SU-DHL-6 (cell line): ENCODE measurements around the gene IL36A.

Source experiments
- H2AFZ ChIP-seq: fragments of 200-600 bp; sonication (generic); 2 replicates; pipeline ENCODE4 v1.6.1; 2014; ENCODE audit warnings: low read depth, mild to moderate bottlenecking, moderate library complexity, mixed read lengths, antibody characterized with exemption, low read length; ENCODE audit not compliant: severe bottlenecking
- H3F3A ChIP-seq: fragments of 200-600 bp; shearing (Covaris generic); 2 replicates; pipeline ENCODE4 v1.6.0; 2016; ENCODE audit warnings: antibody characterized with exemption, mild to moderate bottlenecking; ENCODE audit not compliant: insufficient read depth
- H3K27ac ChIP-seq: fragments of 200-600 bp; sonication (generic); 2 replicates; pipeline ENCODE4 v1.5.1; 2016; ENCODE audit warnings: low read depth, mild to moderate bottlenecking, low read length, moderate library complexity, mixed read lengths
- H3K27me3 ChIP-seq: fragments of 200-600 bp; sonication (generic), shearing (Covaris generic); 2 replicates; pipeline ENCODE4 v1.6.0; 2014; ENCODE audit warnings: mild to moderate bottlenecking, low read length
- H3K36me3 ChIP-seq: fragments of 200-600 bp; sonication (generic); 2 replicates; pipeline ENCODE4 v1.6.1; 2014; ENCODE audit warnings: mild to moderate bottlenecking, low read length, mixed read lengths
- H3K4me2 ChIP-seq: fragments of 300-600, 200-600 bp; shearing (Covaris generic), sonication (generic); 2 replicates; pipeline ENCODE4 v1.6.0; 2014; ENCODE audit warnings: low read length, low read depth, mild to moderate bottlenecking; ENCODE audit not compliant: poor library complexity, severe bottlenecking
- H3K4me3 ChIP-seq: fragments of 200-600 bp; sonication (generic); 2 replicates; pipeline ENCODE4 v1.5.1; 2014; ENCODE audit warnings: antibody characterized with exemption, low read length, mild to moderate bottlenecking, mixed read lengths; ENCODE audit not compliant: insufficient read depth, poor library complexity, severe bottlenecking
- H3K79me2 ChIP-seq: fragments of 200-600 bp; sonication (generic); 2 replicates; pipeline ENCODE4 v1.6.1; 2014; ENCODE audit warnings: mild to moderate bottlenecking, low read length, moderate library complexity; ENCODE audit not compliant: insufficient read depth
- H3K9ac ChIP-seq: fragments of 200-600 bp; sonication (generic); 2 replicates; pipeline ENCODE4 v1.7.0; 2014; ENCODE audit warnings: mild to moderate bottlenecking, low read length
- H3K9me2 ChIP-seq: fragments of 200-600 bp; sonication (generic); replicated peaks from 2 replicates; pipeline ENCODE4 v1.6.1; 2014; ENCODE audit warnings: low read length; ENCODE audit not compliant: insufficient read depth
- H3K9me3 ChIP-seq: fragments of 200-600 bp; sonication (generic); 2 replicates; pipeline ENCODE4 v1.6.1; 2014; ENCODE audit warnings: low read length, mixed read lengths; ENCODE audit not compliant: insufficient read depth
- H4K20me1 ChIP-seq: fragments of 200-600 bp; sonication (generic); 2 replicates; pipeline ENCODE4 v1.6.1; 2014; ENCODE audit warnings: low read depth, mild to moderate bottlenecking, antibody characterized with exemption, low read length, moderate library complexity, mixed read lengths
- EZH2phosphoT487 ChIP-seq: fragments of 200-600 bp; sonication (generic), shearing (Covaris generic); conservative IDR thresholded peaks from 2 replicates; pipeline ENCODE4 v1.6.1; 2018; ENCODE audit warnings: mild to moderate bottlenecking, antibody characterized with exemption, low read length, moderate library complexity, mixed read lengths
- TF ChIP-seq, protein P1 (sequence below): fragments of 200-600 bp; sonication (generic); IDR thresholded peaks from one replicate; pipeline ENCODE4 v1.5.1; 2017; ENCODE audit warnings: antibody characterized with exemption, mild to moderate bottlenecking, low read length, moderate library complexity; ENCODE audit not compliant: insufficient read depth, poor library complexity, severe bottlenecking

Gene IL36A

DNA sequence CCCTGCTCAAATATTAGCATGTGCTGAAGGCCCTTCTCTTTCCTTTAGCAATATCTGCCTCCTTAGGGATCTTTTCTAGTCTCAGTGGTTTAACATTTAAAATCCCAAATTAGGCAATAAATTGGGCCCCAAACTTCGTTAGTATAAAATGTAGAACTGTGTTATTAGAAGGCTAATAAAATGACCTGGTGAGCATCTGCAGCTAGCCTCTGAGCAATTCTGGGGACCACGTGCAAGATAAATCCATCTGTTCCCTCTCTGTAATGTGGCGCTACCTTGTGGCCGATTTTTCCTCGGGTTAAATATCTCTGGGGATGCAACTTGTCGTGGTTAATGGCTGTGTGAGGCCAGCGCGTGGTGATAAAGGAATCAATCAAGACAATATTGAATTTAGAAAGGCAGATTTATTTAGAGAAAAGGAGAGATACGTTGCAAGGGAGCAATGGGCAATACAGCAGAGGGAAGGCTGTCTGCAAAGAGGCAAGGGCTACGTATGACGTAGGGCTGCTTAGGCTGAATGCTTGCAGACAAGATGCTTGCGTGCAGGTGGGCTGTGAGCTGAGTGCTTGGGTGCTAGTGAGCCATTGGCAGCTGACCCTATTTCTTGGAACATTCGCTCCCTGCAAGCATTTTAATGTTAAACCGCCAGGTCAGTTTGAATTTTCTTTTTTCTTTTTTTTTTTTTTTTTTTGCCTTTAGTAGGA, 46.0 kb upstream of the IL36A start:
- no peak for TF ChIP-seq EZH2phosphoT487
- TF ChIP-seq, protein P1, sequence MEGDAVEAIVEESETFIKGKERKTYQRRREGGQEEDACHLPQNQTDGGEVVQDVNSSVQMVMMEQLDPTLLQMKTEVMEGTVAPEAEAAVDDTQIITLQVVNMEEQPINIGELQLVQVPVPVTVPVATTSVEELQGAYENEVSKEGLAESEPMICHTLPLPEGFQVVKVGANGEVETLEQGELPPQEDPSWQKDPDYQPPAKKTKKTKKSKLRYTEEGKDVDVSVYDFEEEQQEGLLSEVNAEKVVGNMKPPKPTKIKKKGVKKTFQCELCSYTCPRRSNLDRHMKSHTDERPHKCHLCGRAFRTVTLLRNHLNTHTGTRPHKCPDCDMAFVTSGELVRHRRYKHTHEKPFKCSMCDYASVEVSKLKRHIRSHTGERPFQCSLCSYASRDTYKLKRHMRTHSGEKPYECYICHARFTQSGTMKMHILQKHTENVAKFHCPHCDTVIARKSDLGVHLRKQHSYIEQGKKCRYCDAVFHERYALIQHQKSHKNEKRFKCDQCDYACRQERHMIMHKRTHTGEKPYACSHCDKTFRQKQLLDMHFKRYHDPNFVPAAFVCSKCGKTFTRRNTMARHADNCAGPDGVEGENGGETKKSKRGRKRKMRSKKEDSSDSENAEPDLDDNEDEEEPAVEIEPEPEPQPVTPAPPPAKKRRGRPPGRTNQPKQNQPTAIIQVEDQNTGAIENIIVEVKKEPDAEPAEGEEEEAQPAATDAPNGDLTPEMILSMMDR, result no peak
- Histone ChIP-seq H3K9me2 (no peaks in the 10 kb centered on the region), H3K27me3 (no peaks in the 10 kb centered on the region), H3K27ac (no peak overlapping the region), H3K36me3 (no peaks in the 10 kb centered on the region), H3K9ac (no peak overlapping the region), H4K20me1 (no peaks in the 10 kb centered on the region), H3K4me3 (no peak overlapping the region), H2AFZ (no peak overlapping the region), H3K9me3 (no peaks in the 10 kb centered on the region), H3F3A (no peaks in the 10 kb centered on the region), H3K4me2 (no peak overlapping the region), H3K79me2 (no peaks in the 10 kb centered on the region)

DNA sequence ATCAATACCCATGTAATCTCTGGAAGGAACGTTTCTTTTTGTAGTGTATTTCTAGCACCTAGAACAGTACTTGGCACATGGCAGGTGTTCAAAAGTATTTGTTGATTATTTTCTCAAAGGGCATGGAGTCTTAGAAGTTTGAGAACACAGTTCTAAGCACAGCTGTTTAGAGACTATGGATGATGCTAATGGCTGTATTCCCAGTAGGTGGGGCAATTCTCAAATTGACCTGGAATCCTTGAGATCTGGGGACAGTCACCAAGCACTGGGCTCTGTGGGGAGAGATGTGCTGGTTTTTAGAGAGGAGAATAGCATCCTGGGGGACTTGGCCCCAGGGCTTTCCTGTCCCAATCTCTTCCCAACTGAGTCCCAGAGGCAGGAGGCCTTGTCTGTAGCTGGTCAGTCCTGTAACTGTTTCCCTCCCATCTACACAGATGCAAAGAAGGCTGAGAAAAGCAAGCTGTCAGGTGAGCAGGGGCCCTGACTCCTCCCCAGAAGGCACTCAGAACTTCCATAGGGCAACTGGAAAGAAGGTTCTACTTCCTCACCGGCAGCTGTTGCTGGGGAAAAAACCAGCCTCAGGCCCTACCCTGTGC, 44.9 kb upstream of the IL36A start:
- H2AFZ ChIP-seq, result no peak overlapping the region
- no peaks in the 10 kb centered on the region for H3K9me3 ChIP-seq
- TF ChIP-seq EZH2phosphoT487, result no peak

DNA sequence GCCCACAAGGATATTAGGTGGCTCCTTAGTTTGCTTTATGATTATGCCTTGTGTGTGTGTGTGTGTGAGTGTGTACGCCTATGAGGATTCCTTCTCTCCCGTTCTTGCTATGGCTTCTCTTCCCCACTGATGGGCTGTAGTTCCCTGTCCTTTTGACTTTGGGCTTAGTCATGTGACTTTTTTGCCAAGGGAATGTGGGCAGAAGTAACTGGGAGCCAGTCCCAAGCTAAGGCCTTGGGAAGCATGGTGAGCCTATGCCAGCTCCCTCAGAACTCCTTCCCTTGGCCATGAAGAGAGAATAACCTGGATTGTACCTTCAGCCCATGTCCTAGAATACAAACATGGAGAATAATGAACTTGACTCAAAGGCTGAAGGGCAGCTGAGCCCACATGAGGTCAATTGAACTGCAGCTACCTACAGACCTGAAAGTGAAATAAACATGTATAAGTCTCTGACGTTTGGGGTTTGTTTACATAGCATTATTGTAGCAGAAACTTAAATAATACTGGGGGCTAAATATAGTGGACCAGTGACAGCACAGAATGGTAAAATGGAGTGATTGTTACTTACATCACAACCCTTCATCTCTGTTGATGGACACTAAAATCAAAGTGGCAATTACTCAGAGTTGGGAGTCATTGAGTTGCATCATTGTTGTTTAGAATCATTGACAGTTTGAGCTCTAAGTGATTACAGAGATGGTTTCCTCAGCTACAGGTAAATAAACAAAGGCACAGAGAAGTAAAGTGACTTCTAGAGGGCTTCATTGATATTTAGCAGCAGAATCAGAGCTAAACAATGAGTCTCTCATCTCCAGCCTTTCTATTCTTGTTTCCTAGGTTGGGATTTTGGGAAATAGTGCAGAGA, 42.7 kb upstream of the IL36A start:
- H3K9ac ChIP-seq, result no peak overlapping the region
- no peaks in the 10 kb centered on the region for H3K9me2 ChIP-seq
- no peak overlapping the region for H3K4me2 ChIP-seq
- no peak overlapping the region for H3K4me3 ChIP-seq
- no peak overlapping the region for H2AFZ ChIP-seq
- H3K9me3 ChIP-seq, result no peaks in the 10 kb centered on the region
- no peak overlapping the region for H3K27ac ChIP-seq
- no peaks in the 10 kb centered on the region for H3K79me2 ChIP-seq
- no peak for TF ChIP-seq EZH2phosphoT487
- TF ChIP-seq, protein P1, result no peak
- H3K27me3 ChIP-seq, result no peaks in the 10 kb centered on the region
- H4K20me1 ChIP-seq, result no peaks in the 10 kb centered on the region
- H3F3A ChIP-seq, result no peaks in the 10 kb centered on the region
- no peaks in the 10 kb centered on the region for H3K36me3 ChIP-seq

More for the DNA sequence above, 44.9 kb upstream of the IL36A start:
- no peak overlapping the region for H3K9ac ChIP-seq
- H3K27me3 ChIP-seq, result no peaks in the 10 kb centered on the region
- no peaks in the 10 kb centered on the region for H3K9me2 ChIP-seq
- no peaks in the 10 kb centered on the region for H4K20me1 ChIP-seq
- no peaks in the 10 kb centered on the region for H3K79me2 ChIP-seq
- no peaks in the 10 kb centered on the region for H3K36me3 ChIP-seq
- no peak overlapping the region for H3K4me2 ChIP-seq
- H3F3A ChIP-seq, result no peaks in the 10 kb centered on the region
- H3K27ac ChIP-seq, result no peak overlapping the region
- H3K4me3 ChIP-seq, result no peak overlapping the region
